Sigmoid colon (tissue), 7 donors: Measurements from ENCODE around the gene TBC1D9B. TPM values are rescaled to one million over a fixed set of nuclear protein-coding genes. Genes with fewer than 3 reads are reported as not detected.

Experiments
- DNase-seq: peaks from one replicate; pipeline ENCODE4 v3.0.0-alpha.2; 2019
- H3K27ac ChIP-seq, 4 donors: fragments of 200-600 bp; sonication (generic); one replicate each; pipeline ENCODE4 v1.5.1; 2016 to 2019; ENCODE audit warnings: mild to moderate bottlenecking in 1 of 4
- H3K27me3 ChIP-seq, 3 donors: fragments of 200-600 bp; sonication (generic); one replicate each; pipeline ENCODE4 v1.5.1; 2019; ENCODE audit warnings: mild to moderate bottlenecking in 1 of 3
- H3K36me3 ChIP-seq, 4 donors: fragments of 200-600 bp; sonication (generic); one replicate each; pipeline ENCODE4 v1.5.1; 2016 to 2019
- H3K4me1 ChIP-seq, 4 donors: fragments of 200-600 bp; sonication (generic); one replicate each; pipeline ENCODE4 v1.5.1; 2017 to 2019
- H3K4me3 ChIP-seq, 4 donors: fragments of 200-600 bp; sonication (generic); one replicate each; pipeline ENCODE4 v1.5.1; 2017 to 2019; ENCODE audit warnings: mild to moderate bottlenecking in 2 of 4, moderate library complexity in 1 of 4
- H3K9me3 ChIP-seq, 4 donors: fragments of 200-600 bp in 3 of 4; sonication (generic) in 3 of 4; one replicate each; pipeline versions ENCODE4 v1.5.1 to v1.6.1; 2013 to 2019
- EP300 ChIP-seq, 4 donors: sonication (generic); formaldehyde crosslinking; IDR thresholded peaks; one replicate each; pipeline ENCODE4 v1.6.1; 2017; ENCODE audit warnings: antibody characterized with exemption in 4 of 4
- POLR2A ChIP-seq, 2 donors: fragments of 450-650 bp; IDR thresholded peaks; one replicate each; pipeline ENCODE4 v1.6.1; 2016; ENCODE audit warnings: antibody characterized with exemption in 2 of 2, mild to moderate bottlenecking in 2 of 2, moderate library complexity in 2 of 2
- POLR2AphosphoS5 ChIP-seq, 4 donors: sonication (generic); formaldehyde crosslinking; IDR thresholded peaks; one replicate each; pipeline ENCODE4 v1.6.1; 2017; ENCODE audit warnings: antibody characterized with exemption in 4 of 4
- WGBS, 2 donors: extraction: QIAGEN DNeasy Blood & Tissue Kit; methylation state at CpG; one replicate each; pipeline ENCODE4 v1.1.7; 2013; 5-methylcytosine and 5-hydroxymethylcytosine counted together
- intact Hi-C: fragments of 100-400 bp; cut with DNase I; formaldehyde crosslinking; loops from one replicate; pipeline ENCODE4 v1.15.1; 2023
- polyA plus RNA-seq, 3 donors: library from polyadenylated mRNA; stranded (reverse); fragments of 200-250 nt; gene quantifications; one replicate each; pipeline ENCODE4 v1.2.3, GENCODE V29; 2013
- total RNA-seq, 4 donors: library from RNA; depleted of rRNA; stranded (reverse); fragments of >200 nt; gene quantifications; one replicate each; pipeline ENCODE4 v1.1.0, GENCODE V29; 2016
- TF ChIP-seq, protein P1 (sequence below), 4 experiments: fragments of 450-650 bp in 3 of 4; fragments of 200-600 bp in 1 of 4; IDR thresholded peaks; one replicate each; pipeline ENCODE4 v1.5.1; 2016 to 2019; ENCODE audit warnings: antibody characterized with exemption in 4 of 4, mild to moderate bottlenecking in 3 of 4, moderate library complexity in 2 of 4
- donor health status: healthy with polysubstance abuse.
- donor health status: Bipolar disorder and iron deficiency.
- donor health status: healthy.

Gene TBC1D9B
- total and polyA plus RNA-seq, 7 donors: 35.4 to 1,545 (median 291) TPM

DNA sequence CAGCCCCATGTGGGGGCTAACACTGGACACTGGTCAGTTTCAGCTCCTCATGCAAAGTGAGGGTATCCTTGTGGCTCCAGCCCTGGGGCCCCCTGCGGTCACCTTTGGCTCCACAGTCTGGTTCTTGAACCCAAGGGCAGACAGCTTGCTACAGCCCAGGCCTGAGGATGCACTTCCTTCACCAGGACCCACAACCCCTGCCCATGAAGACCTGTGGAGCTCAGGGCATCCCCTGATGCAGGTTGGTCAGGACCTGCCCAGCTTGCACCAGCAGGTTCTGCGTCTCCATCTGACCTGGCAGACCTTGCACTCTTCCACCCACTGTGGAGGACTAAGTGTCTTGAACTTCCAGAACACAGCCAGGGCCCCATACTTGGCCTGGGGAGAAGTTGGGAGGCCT lies 45.4 kb downstream of the TBC1D9B start:
- Histone ChIP-seq H3K27me3 (no peaks in the 10 kb centered on the region), H3K4me3 (no peak overlapping the region), H3K9me3 (no peaks in the 10 kb centered on the region), H3K36me3 (peaks cover 0 to 59% (median 31%) of the 10 kb centered on the region in 4 donors), H3K27ac (no peak overlapping the region), H3K4me1 (peaks cover 0 to 20% (median 17%) of the 10 kb centered on the region in 4 donors)
- TF ChIP-seq POLR2AphosphoS5 (IDR thresholded peaks at IDR 0.05) (no peak), EP300 (IDR thresholded peaks at IDR 0.05) (no peak), POLR2A (IDR thresholded peaks at IDR 0.05) (no peak)
- TF ChIP-seq, protein P1, sequence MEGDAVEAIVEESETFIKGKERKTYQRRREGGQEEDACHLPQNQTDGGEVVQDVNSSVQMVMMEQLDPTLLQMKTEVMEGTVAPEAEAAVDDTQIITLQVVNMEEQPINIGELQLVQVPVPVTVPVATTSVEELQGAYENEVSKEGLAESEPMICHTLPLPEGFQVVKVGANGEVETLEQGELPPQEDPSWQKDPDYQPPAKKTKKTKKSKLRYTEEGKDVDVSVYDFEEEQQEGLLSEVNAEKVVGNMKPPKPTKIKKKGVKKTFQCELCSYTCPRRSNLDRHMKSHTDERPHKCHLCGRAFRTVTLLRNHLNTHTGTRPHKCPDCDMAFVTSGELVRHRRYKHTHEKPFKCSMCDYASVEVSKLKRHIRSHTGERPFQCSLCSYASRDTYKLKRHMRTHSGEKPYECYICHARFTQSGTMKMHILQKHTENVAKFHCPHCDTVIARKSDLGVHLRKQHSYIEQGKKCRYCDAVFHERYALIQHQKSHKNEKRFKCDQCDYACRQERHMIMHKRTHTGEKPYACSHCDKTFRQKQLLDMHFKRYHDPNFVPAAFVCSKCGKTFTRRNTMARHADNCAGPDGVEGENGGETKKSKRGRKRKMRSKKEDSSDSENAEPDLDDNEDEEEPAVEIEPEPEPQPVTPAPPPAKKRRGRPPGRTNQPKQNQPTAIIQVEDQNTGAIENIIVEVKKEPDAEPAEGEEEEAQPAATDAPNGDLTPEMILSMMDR (IDR thresholded peaks at IDR 0.05): no peak
- 99 to 100% methylated on average over 2 of the region's 2 CpGs for WGBS, 2 donors
- intact Hi-C loops: no loop called here
- peak; percentile 48 for DNase-seq

DNA sequence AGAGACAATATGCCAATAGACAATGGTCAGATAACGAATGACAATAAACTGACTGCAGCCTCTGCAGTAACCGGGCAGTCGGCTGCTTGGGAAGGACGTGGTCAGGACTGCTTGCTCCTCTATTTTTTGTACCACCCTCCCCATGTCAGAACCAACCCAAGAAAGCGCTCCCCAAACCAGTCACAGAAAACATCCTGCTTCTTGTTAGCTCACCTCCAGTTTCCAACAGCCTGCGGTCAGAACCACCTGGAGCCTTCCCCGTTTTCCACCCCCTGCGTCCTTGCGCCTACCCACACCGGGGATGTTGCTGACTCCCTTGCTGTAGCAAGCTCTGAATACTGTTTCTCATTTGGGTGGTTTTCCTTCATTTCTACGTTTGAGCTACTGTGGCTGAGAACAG lies 47.4 kb downstream of the TBC1D9B start:
- intact Hi-C loops: no loop called here
- H3K36me3 ChIP-seq: peaks cover 0 to 39% (median 26%) of the 10 kb centered on the region in 4 donors
- H3K27ac ChIP-seq: no peak overlapping the region
- WGBS, 2 donors: 85 to 90% methylated on average over 11 of the region's 11 CpGs
- peak; percentile 47 for DNase-seq
- H3K4me3 ChIP-seq: no peak overlapping the region
- H3K27me3 ChIP-seq: no peaks in the 10 kb centered on the region
- no peak for TF ChIP-seq EP300 (IDR thresholded peaks at IDR 0.05)
- TF ChIP-seq POLR2AphosphoS5 (IDR thresholded peaks at IDR 0.05): no peak
- TF ChIP-seq, protein P1 (IDR thresholded peaks at IDR 0.05): no peak
- TF ChIP-seq POLR2A (IDR thresholded peaks at IDR 0.05): no peak
- no peaks in the 10 kb centered on the region for H3K9me3 ChIP-seq
- peaks cover 0 to 25% (median 21%) of the 10 kb centered on the region in 4 donors for H3K4me1 ChIP-seq

DNA sequence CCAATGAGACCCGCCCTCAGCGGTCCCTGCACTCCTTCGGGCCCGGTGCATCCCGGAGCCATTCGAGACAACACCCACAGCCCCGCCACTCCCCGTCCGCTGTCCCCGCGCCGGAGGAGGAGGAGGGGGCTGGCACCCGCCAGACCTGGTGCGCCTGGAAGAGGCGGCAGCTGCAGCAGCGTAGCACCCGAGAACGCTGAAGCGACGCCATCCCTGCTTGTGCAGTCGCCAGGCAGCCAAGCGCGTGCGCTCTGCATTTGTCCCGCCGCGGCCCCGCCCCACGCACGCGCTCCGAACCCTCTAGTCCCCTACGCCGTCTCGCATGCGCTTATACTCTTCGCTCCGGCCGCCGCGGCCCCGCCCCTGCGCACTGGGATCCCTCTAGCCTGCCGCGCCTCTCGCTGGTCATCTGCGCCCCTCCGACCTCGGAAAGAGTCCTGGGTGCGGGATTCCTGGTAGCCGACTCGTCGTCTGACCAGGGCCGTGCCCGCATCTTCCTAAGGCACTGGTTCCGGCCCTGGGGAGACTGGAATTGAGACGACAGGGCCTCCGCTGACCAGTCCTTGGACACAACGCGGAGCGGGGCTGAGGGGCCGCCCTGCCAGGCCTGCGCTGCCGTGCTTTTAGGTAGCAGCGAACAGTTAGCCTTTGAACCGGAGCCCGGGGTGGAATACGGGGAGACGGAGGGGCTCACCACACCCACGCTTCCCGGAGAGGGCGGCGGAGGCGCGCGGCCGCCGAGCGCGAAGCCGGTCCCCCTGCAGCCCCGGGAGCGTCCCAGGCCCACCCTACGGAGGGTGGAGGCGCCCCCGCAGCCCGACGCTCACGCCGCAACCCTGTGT lies 48.9 kb downstream of the TBC1D9B start, which contains the start of gene MRNIP:
TSS of gene MRNIP (minus strand) at position 232 of the 842 bp plus-strand sequence. CDS start at position 211, 21 bp downstream.
- no peaks in the 10 kb centered on the region for H3K9me3 ChIP-seq
- peak within 1 kb of the TSS; percentile 90 to 95 (median 93) for H3K27ac ChIP-seq
- TF ChIP-seq POLR2A (IDR thresholded peaks at IDR 0.05) (peak; percentile 45 to 52), POLR2AphosphoS5 (IDR thresholded peaks at IDR 0.05) (peak; percentile 85 to 95 (median 87)), EP300 (IDR thresholded peaks at IDR 0.05) (no peak)
- TF ChIP-seq, protein P1 (IDR thresholded peaks at IDR 0.05): peak in 1 of 4 experiments; percentile 11
- peak within 1 kb of the TSS; percentile 90 to 99 (median 94) for H3K4me3 ChIP-seq
- H3K27me3 ChIP-seq: no peaks in the 10 kb centered on the region
- H3K4me1 ChIP-seq: peaks cover 0 to 25% (median 21%) of the 10 kb centered on the region in 4 donors
- DNase-seq: peak; percentile 98
- 0 to 1% methylated on average over 90 of the region's 90 CpGs for WGBS, 2 donors
- peaks cover 0 to 25% (median 15%) of the 10 kb centered on the region in 4 donors for H3K36me3 ChIP-seq
- intact Hi-C loops: loop anchor here (2.0 to 5.0 kb wide), 4 partner anchors 37 to 96 kb away; partner anchors contain the start of genes MGAT4B, SQSTM1 and TBC1D9B

DNA sequence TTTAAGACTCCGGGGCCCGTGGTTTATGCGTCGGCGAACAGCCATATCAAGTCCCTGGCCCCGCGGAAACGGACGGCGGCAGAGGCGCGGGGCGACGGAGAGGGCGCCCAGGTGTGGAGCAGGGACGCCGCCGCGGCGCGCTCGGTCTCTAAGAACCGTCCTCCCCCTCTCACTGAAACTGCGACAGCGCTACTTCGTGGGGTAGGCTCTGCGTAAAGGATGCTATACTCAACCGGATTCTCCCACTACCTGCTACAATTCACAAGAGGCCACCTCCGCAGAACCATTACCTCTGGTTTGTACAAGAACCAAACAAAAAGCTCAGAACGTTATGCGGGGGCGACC lies 49.5 kb downstream of the TBC1D9B start:
- TF ChIP-seq POLR2A (IDR thresholded peaks at IDR 0.05) (no peak), EP300 (IDR thresholded peaks at IDR 0.05) (no peak), POLR2AphosphoS5 (IDR thresholded peaks at IDR 0.05) (no peak)
- TF ChIP-seq, protein P1 (IDR thresholded peaks at IDR 0.05): no peak
- Histone ChIP-seq H3K36me3 (peaks cover 0 to 20% (median 10%) of the 10 kb centered on the region in 4 donors), H3K27ac (peak overlapping the region; percentile 90 to 95 (median 93)), H3K4me1 (peaks cover 0 to 25% (median 21%) of the 10 kb centered on the region in 4 donors), H3K27me3 (no peaks in the 10 kb centered on the region), H3K4me3 (peak overlapping the region; percentile 90 to 99 (median 94)), H3K9me3 (no peaks in the 10 kb centered on the region)
- WGBS, 2 donors: 0% methylated on average over 32 of the region's 32 CpGs
- intact Hi-C loops: loop anchor here (2.0 to 5.0 kb wide), 4 partner anchors 36 to 95 kb away; partner anchors contain the start of genes MGAT4B, SQSTM1 and TBC1D9B
- no peak for DNase-seq
